WTC11 (cell line): Measurements from ENCODE around the gene GFOD1. TPM values are rescaled to one million over a fixed set of nuclear protein-coding genes. Genes with fewer than 3 reads are reported as not detected.

ENCODE experiments used
- ATAC-seq: fragments of 200-7000 bp; cut with Tn5 transposase; 2 replicates; pipeline ENCODE4 v1.10.0; 2021; ENCODE audit warnings: mild to moderate bottlenecking, moderate library complexity
- Bru-seq: library from RNA; stranded (reverse); fragments of 400-500 nt; gene quantifications from one replicate; lab custom pipeline; 2021; lab: Mats Ljungman, UMichigan
- CTCF ChIA-PET: fragments of 300-600 bp; sonication (Branson Sonifier 250); formaldehyde crosslinking; loops from one replicate; lab custom pipeline; 2021; ENCODE audit warnings: antibody characterized with exemption; lab: Charles Lee
- POLR2A ChIA-PET: fragments of 350-600 bp; sonication (Branson Sonifier 250); formaldehyde crosslinking; loops from one replicate; lab custom pipeline; 2021; ENCODE audit warnings: antibody characterized with exemption; lab: Charles Lee
- DNase-seq: peaks from one replicate; pipeline ENCODE4 v3.0.0; 2021; ENCODE audit warnings: low spot score
- H3K27ac Mint-ChIP-seq: 2 replicates; pipeline ENCODE4 v1.8.0; 2021; ENCODE audit warnings: mixed read lengths
- H3K27me3 Mint-ChIP-seq: 2 replicates; pipeline ENCODE4 v1.8.0; 2021; ENCODE audit warnings: low read depth, mild to moderate bottlenecking, moderate library complexity, mixed read lengths
- H3K36me3 Mint-ChIP-seq: 2 replicates; pipeline ENCODE4 v1.8.0; 2021; ENCODE audit warnings: mixed read lengths
- H3K4me1 Mint-ChIP-seq: 2 replicates; pipeline ENCODE4 v1.8.0; 2022; ENCODE audit warnings: mixed read lengths
- H3K4me3 Mint-ChIP-seq: 2 replicates; pipeline ENCODE4 v1.8.0; 2021; ENCODE audit warnings: mild to moderate bottlenecking, moderate library complexity, mixed read lengths
- H3K9me3 Mint-ChIP-seq: 2 replicates; pipeline ENCODE4 v1.8.0; 2021; ENCODE audit warnings: mixed read lengths
- CREM ChIP-seq: sonication (generic); formaldehyde crosslinking; IDR thresholded peaks from 2 replicates; pipeline ENCODE4 v1.8.1; 2022; ENCODE audit warnings: mild to moderate bottlenecking, missing genetic modification reagents, moderate library complexity
- ESRRA ChIP-seq: sonication (generic); formaldehyde crosslinking; IDR thresholded peaks from 2 replicates; pipeline ENCODE4 v1.8.1; 2022; ENCODE audit warnings: mild to moderate bottlenecking, missing genetic modification reagents, borderline replicate concordance
- FOXK1 ChIP-seq: sonication (generic); formaldehyde crosslinking; IDR thresholded peaks from 2 replicates; pipeline ENCODE4 v1.8.0; 2022; ENCODE audit warnings: mild to moderate bottlenecking, moderate library complexity, missing genetic modification reagents
- GABPB1 ChIP-seq: sonication (generic); formaldehyde crosslinking; IDR thresholded peaks from 2 replicates; pipeline ENCODE4 v1.8.1; 2023; ENCODE audit warnings: mild to moderate bottlenecking, missing genetic modification reagents
- NR1H2 ChIP-seq: sonication (generic); formaldehyde crosslinking; IDR thresholded peaks from 2 replicates; pipeline ENCODE4 v1.9.0; 2021; ENCODE audit warnings: mild to moderate bottlenecking, moderate library complexity, missing genetic modification reagents
- SP1 ChIP-seq: sonication (generic); formaldehyde crosslinking; conservative IDR thresholded peaks from 2 replicates; pipeline ENCODE4 v1.8.1; 2022; ENCODE audit warnings: missing genetic modification reagents
- TEAD1 ChIP-seq: sonication (generic); formaldehyde crosslinking; IDR thresholded peaks from 2 replicates; pipeline ENCODE4 v1.8.0; 2022; ENCODE audit warnings: mild to moderate bottlenecking, missing genetic modification reagents
- TP53 ChIP-seq: sonication (generic); formaldehyde crosslinking; IDR thresholded peaks from 2 replicates; pipeline ENCODE4 v1.8.1; 2023; ENCODE audit warnings: mild to moderate bottlenecking, missing genetic modification reagents
- ZNF219 ChIP-seq: sonication (generic); formaldehyde crosslinking; IDR thresholded peaks from 2 replicates; pipeline ENCODE4 v1.8.0; 2023; ENCODE audit warnings: missing genetic modification reagents, mild to moderate bottlenecking, borderline replicate concordance
- long read RNA-seq, 3 experiments: library from RNA in 1 of 3; library from capped mRNA in 1 of 3; library from polyadenylated mRNA in 1 of 3; unstranded in 2 of 3; stranded (forward) in 1 of 3; transcript quantifications; one replicate each; pipeline ENCODE4 v2.0.0, GENCODE V29; 2021
- total RNA-seq: library from RNA; stranded (reverse); gene quantifications from 3 replicates; pipeline ENCODE4 v1.2.3, GENCODE V29; 2021
- TF ChIP-seq, protein P1 (sequence below): sonication (generic); formaldehyde crosslinking; IDR thresholded peaks from 2 replicates; pipeline ENCODE4 v1.8.0; 2022; ENCODE audit warnings: mild to moderate bottlenecking, missing genetic modification reagents
- TF ChIP-seq, protein P2 (sequence below): sonication (generic); formaldehyde crosslinking; IDR thresholded peaks from 2 replicates; pipeline ENCODE4 v1.8.0; 2023; ENCODE audit warnings: missing genetic modification reagents, mild to moderate bottlenecking, borderline replicate concordance
- TF ChIP-seq, protein P3 (sequence below): sonication (generic); formaldehyde crosslinking; IDR thresholded peaks from 2 replicates; pipeline ENCODE4 v1.8.1; 2023; ENCODE audit warnings: mild to moderate bottlenecking, moderate library complexity, missing genetic modification reagents
- TF ChIP-seq, protein P4 (sequence below): sonication (generic); formaldehyde crosslinking; IDR thresholded peaks from 2 replicates; pipeline ENCODE4 v1.8.1; 2022; ENCODE audit warnings: mild to moderate bottlenecking, moderate library complexity, missing genetic modification reagents

The GFOD1 gene, protein sequence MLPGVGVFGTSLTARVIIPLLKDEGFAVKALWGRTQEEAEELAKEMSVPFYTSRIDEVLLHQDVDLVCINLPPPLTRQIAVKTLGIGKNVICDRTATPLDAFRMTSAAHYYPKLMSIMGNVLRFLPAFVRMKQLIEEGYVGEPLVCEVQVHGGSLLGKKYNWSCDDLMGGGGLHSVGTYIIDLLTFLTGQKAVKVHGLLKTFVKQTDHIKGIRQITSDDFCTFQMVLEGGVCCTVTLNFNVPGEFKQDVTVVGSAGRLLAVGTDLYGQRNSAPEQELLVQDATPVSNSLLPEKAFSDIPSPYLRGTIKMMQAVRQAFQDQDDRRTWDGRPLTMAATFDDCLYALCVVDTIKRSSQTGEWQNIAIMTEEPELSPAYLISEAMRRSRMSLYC
- total RNA-seq, result 5.2 to 8.5 TPM (median 5.8 TPM) in 3 replicates
- Bru-seq, nascent RNA, result percentile 61 among the genes with signal in this experiment
- long read RNA-seq, experiment 1, full-length matches to known transcripts, result 28 of 41 reads
- long read RNA-seq, experiment 1, partial matches to known transcripts, result 0 of 41 reads
- long read RNA-seq, experiment 1, other reads (novel, unspliced or antisense), result 13 of 41 reads
- long read RNA-seq, experiment 2, full-length matches to known transcripts, result 2 of 9 reads
- long read RNA-seq, experiment 2, partial matches to known transcripts, result 1 of 9 reads
- long read RNA-seq, experiment 2, other reads (novel, unspliced or antisense), result 6 of 9 reads
- long read RNA-seq, experiment 3, full-length matches to known transcripts, result 1 of 2 reads
- long read RNA-seq, experiment 3, partial matches to known transcripts, result 0 of 2 reads
- long read RNA-seq, experiment 3, other reads (novel, unspliced or antisense), result 1 of 2 reads

DNA sequence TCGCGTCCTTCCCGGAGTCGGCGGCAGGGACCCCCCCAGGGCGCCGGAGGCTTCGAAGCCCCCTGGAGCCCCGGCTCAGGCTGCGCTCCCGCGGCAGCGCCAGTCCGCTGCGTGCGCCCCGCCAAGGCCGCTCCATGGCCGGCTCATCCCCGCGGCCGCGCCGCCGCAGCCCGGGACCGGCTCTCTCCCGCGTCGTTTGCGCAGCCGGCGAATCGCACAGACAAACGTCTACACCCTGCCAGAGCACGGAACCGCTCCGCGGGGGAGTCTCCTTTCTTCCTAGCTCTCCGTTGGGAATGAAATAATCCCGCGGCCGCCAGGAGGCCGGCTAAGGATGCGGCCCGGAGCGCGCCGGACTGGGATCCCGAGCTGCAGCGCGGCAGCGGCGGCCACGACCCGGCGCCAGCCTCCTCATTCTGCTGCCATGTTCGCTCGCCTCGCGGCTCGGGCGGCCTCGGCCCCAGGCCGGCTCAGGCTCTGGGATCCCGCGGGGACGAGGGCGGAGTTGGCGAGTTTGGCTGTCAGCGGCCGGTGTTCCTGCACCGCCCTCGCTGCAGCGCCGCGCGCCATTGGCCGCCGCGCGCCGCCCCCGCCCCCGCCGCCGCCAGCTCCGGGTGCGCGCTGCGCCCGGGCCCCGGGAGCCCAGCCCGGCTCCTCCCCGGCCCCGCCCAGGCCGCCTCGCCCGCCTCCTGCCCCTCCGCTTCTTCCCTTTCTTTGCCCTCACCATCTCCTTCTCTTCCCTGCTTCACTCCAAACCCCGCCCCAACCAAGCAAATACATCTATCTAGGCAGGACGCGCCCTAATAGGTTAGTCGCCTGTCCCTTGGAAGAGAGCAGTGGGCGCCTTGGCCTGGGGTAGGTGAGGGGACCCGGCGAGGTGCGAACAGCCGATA, at the start of gene GFOD1:
Gene GFOD1 (minus strand): TSS at position 479 of the 893 bp plus-strand sequence. CDS start 710 bp downstream, outside the sequence.
- Mint-ChIP-seq H3K4me3 (peak within 1 kb of the TSS; percentile 93), H3K27me3 (peaks cover 66% of the 10 kb centered on the region), H3K36me3 (no peaks in the 10 kb centered on the region), H3K9me3 (no peaks in the 10 kb centered on the region), H3K27ac (no peak within 1 kb of the TSS), H3K4me1 (peaks cover 24% of the 10 kb centered on the region)
- TF ChIP-seq FOXK1 (CRISPR knock-in tag) (0 out of 2 replicates have a peak, but pooled peaks have one; percentile 3), ZNF219 (CRISPR knock-in tag) (0 out of 2 replicates have a peak, but pooled peaks have one; percentile 7), SP1 (CRISPR knock-in tag) (peak; percentile 49; the same call in 1 of the 2 replicates), CREM (peak; percentile 23; the same call in 1 of the 2 replicates), TP53 (CRISPR knock-in tag) (no peak), GABPB1 (CRISPR knock-in tag) (peak; percentile 29; the same call in 1 of the 2 replicates), TEAD1 (CRISPR knock-in tag) (0 out of 2 replicates have a peak, but pooled peaks have one; percentile 51), NR1H2 (CRISPR knock-in tag) (no peak), ESRRA (CRISPR knock-in tag) (no peak)
- TF ChIP-seq, protein P1, sequence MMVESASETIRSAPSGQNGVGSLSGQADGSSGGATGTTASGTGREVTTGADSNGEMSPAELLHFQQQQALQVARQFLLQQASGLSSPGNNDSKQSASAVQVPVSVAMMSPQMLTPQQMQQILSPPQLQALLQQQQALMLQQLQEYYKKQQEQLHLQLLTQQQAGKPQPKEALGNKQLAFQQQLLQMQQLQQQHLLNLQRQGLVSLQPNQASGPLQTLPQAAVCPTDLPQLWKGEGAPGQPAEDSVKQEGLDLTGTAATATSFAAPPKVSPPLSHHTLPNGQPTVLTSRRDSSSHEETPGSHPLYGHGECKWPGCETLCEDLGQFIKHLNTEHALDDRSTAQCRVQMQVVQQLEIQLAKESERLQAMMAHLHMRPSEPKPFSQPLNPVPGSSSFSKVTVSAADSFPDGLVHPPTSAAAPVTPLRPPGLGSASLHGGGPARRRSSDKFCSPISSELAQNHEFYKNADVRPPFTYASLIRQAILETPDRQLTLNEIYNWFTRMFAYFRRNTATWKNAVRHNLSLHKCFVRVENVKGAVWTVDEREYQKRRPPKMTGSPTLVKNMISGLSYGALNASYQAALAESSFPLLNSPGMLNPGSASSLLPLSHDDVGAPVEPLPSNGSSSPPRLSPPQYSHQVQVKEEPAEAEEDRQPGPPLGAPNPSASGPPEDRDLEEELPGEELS (CRISPR knock-in tag), result 0 out of 2 replicates have a peak, but pooled peaks have one; percentile 61
- TF ChIP-seq, protein P2, sequence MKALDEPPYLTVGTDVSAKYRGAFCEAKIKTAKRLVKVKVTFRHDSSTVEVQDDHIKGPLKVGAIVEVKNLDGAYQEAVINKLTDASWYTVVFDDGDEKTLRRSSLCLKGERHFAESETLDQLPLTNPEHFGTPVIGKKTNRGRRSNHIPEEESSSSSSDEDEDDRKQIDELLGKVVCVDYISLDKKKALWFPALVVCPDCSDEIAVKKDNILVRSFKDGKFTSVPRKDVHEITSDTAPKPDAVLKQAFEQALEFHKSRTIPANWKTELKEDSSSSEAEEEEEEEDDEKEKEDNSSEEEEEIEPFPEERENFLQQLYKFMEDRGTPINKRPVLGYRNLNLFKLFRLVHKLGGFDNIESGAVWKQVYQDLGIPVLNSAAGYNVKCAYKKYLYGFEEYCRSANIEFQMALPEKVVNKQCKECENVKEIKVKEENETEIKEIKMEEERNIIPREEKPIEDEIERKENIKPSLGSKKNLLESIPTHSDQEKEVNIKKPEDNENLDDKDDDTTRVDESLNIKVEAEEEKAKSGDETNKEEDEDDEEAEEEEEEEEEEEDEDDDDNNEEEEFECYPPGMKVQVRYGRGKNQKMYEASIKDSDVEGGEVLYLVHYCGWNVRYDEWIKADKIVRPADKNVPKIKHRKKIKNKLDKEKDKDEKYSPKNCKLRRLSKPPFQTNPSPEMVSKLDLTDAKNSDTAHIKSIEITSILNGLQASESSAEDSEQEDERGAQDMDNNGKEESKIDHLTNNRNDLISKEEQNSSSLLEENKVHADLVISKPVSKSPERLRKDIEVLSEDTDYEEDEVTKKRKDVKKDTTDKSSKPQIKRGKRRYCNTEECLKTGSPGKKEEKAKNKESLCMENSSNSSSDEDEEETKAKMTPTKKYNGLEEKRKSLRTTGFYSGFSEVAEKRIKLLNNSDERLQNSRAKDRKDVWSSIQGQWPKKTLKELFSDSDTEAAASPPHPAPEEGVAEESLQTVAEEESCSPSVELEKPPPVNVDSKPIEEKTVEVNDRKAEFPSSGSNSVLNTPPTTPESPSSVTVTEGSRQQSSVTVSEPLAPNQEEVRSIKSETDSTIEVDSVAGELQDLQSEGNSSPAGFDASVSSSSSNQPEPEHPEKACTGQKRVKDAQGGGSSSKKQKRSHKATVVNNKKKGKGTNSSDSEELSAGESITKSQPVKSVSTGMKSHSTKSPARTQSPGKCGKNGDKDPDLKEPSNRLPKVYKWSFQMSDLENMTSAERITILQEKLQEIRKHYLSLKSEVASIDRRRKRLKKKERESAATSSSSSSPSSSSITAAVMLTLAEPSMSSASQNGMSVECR (CRISPR knock-in tag), result peak; percentile 63; the same call in 1 of the 2 replicates
- TF ChIP-seq, protein P3, sequence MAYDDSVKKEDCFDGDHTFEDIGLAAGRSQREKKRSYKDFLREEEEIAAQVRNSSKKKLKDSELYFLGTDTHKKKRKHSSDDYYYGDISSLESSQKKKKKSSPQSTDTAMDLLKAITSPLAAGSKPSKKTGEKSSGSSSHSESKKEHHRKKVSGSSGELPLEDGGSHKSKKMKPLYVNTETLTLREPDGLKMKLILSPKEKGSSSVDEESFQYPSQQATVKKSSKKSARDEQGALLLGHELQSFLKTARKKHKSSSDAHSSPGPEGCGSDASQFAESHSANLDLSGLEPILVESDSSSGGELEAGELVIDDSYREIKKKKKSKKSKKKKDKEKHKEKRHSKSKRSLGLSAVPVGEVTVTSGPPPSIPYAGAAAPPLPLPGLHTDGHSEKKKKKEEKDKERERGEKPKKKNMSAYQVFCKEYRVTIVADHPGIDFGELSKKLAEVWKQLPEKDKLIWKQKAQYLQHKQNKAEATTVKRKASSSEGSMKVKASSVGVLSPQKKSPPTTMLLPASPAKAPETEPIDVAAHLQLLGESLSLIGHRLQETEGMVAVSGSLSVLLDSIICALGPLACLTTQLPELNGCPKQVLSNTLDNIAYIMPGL (CRISPR knock-in tag), result peak; percentile 91; the same call in 1 of the 2 replicates
- TF ChIP-seq, protein P4, sequence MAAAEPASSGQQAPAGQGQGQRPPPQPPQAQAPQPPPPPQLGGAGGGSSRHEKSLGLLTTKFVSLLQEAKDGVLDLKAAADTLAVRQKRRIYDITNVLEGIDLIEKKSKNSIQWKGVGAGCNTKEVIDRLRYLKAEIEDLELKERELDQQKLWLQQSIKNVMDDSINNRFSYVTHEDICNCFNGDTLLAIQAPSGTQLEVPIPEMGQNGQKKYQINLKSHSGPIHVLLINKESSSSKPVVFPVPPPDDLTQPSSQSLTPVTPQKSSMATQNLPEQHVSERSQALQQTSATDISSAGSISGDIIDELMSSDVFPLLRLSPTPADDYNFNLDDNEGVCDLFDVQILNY (CRISPR knock-in tag), result peak; percentile 43; the same call in 1 of the 2 replicates
- ATAC-seq, result peak; percentile 81
- ChIA-PET POLR2A (interaction anchor here (0.6 to 3.0 kb wide), 5 partner anchors 22 to 136 kb away, joined by 3 to 18 read pairs (median 5); partner anchors contain the start of genes NOL7 and SIRT5), CTCF (interaction anchor here (0.6 to 3.9 kb wide), 16 partner anchors 22 to 282 kb away, joined by 3 to 32 read pairs (median 4); partner anchors contain the start of genes NOL7, SIRT5 and TBC1D7)
- DNase-seq, result peak; percentile 83
